HUES6 (cell line): ENCODE results near the gene MRPS6.
A peak's percentile ranks its signal among the peaks of the same experiment; 100 is the strongest.

Experiments used
- H3K27ac ChIP-seq: 2 replicates; pipeline ENCODE4 v1.7.0; 2013; ENCODE audit warnings: low read depth, mild to moderate bottlenecking, low read length, inconsistent platforms
- H3K27me3 ChIP-seq: 2 replicates; pipeline ENCODE4 v1.6.1; 2013; ENCODE audit warnings: low read length; ENCODE audit not compliant: control insufficient read depth, insufficient read depth
- H3K36me3 ChIP-seq: 2 replicates; pipeline ENCODE4 v1.6.1; 2013; ENCODE audit warnings: low read length; ENCODE audit not compliant: control insufficient read depth, insufficient read depth
- H3K4me1 ChIP-seq: 2 replicates; pipeline ENCODE4 v1.6.1; 2013; ENCODE audit warnings: low read length; ENCODE audit not compliant: control insufficient read depth, insufficient read depth
- H3K4me3 ChIP-seq: 2 replicates; pipeline ENCODE4 v1.5.1; 2013; ENCODE audit warnings: low read depth, low read length
- H3K9ac ChIP-seq: one replicate; pipeline ENCODE4 v1.6.1; 2013; ENCODE audit warnings: mild to moderate bottlenecking, low read length
- H3K9me3 ChIP-seq: 2 replicates; pipeline ENCODE4 v1.6.1; 2013; ENCODE audit warnings: low read depth, low read length; ENCODE audit not compliant: control insufficient read depth, insufficient read depth

The MRPS6 gene

GRCh38 chr21:34123609-34124008, 50.2 kb downstream of the MRPS6 start:
- Histone ChIP-seq H3K36me3 (peaks cover 30% of the 10 kb centered on the region), H3K4me3 (no peak overlapping the region), H3K4me1 (peaks cover 16% of the 10 kb centered on the region; the same call in 1 of the 2 replicates), H3K27ac (no peak overlapping the region), H3K27me3 (no peaks in the 10 kb centered on the region), H3K9me3 (no peaks in the 10 kb centered on the region), H3K9ac (no peak overlapping the region)

GRCh38 chr21:34126269-34126668, 52.9 kb downstream of the MRPS6 start:
- Histone ChIP-seq H3K9me3 (no peaks in the 10 kb centered on the region), H3K4me3 (no peak overlapping the region), H3K4me1 (peaks cover 41% of the 10 kb centered on the region), H3K27ac (no peak overlapping the region), H3K27me3 (no peaks in the 10 kb centered on the region), H3K36me3 (peaks cover 30% of the 10 kb centered on the region), H3K9ac (no peak overlapping the region)

- H3K9me3 ChIP-seq = no peaks in the 10 kb centered on the region
- H3K9ac ChIP-seq = no peak overlapping the region
- H3K36me3 ChIP-seq = peaks cover 30% of the 10 kb centered on the region
- H3K4me1 ChIP-seq = peaks cover 45% of the 10 kb centered on the region
- no peak overlapping the region for H3K4me3 ChIP-seq
- H3K27ac ChIP-seq = no peak overlapping the region
- no peaks in the 10 kb centered on the region for H3K27me3 ChIP-seq
Measured at GRCh38 chr21:34126691-34127090, 53.3 kb downstream of the MRPS6 start.

GRCh38 chr21:34128124-34128523, 54.7 kb downstream of the MRPS6 start:
- no peak overlapping the region for H3K4me3 ChIP-seq
- peaks cover 43% of the 10 kb centered on the region for H3K36me3 ChIP-seq
- no peak overlapping the region for H3K27ac ChIP-seq
- H3K4me1 ChIP-seq = peaks cover 52% of the 10 kb centered on the region
- H3K27me3 ChIP-seq = no peaks in the 10 kb centered on the region
- H3K9ac ChIP-seq = no peak overlapping the region
- no peaks in the 10 kb centered on the region for H3K9me3 ChIP-seq

- peaks cover 55% of the 10 kb centered on the region for H3K4me1 ChIP-seq
- H3K36me3 ChIP-seq = peaks cover 49% of the 10 kb centered on the region
- no peaks in the 10 kb centered on the region for H3K9me3 ChIP-seq
- no peaks in the 10 kb centered on the region for H3K27me3 ChIP-seq
- no peak overlapping the region for H3K4me3 ChIP-seq
- no peak overlapping the region for H3K27ac ChIP-seq
- no peak overlapping the region for H3K9ac ChIP-seq
Measured at GRCh38 chr21:34128674-34129038, 55.3 kb downstream of the MRPS6 start.

- Histone ChIP-seq H3K9ac (peak overlapping the region; percentile 54), H3K9me3 (no peaks in the 10 kb centered on the region), H3K4me3 (peak overlapping the region; percentile 37; the same call in 1 of the 2 replicates), H3K36me3 (peaks cover 54% of the 10 kb centered on the region), H3K27me3 (no peaks in the 10 kb centered on the region), H3K4me1 (peaks cover 56% of the 10 kb centered on the region), H3K27ac (no peak overlapping the region; the same call in 1 of the 2 replicates)
Measured at GRCh38 chr21:34129039-34129891, 55.9 kb downstream of the MRPS6 start.

GRCh38 chr21:34129901-34130715, 56.7 kb downstream of the MRPS6 start:
- Histone ChIP-seq H3K4me1 (peaks cover 56% of the 10 kb centered on the region), H3K9me3 (no peaks in the 10 kb centered on the region; the same call in 1 of the 2 replicates), H3K9ac (peak overlapping the region; percentile 64), H3K36me3 (peaks cover 58% of the 10 kb centered on the region), H3K27me3 (no peaks in the 10 kb centered on the region), H3K27ac (peak overlapping the region; percentile 69; the same call in 1 of the 2 replicates), H3K4me3 (peak overlapping the region; percentile 37; the same call in 1 of the 2 replicates)

GRCh38 chr21:34130716-34130985, 57.3 kb downstream of the MRPS6 start:
- Histone ChIP-seq H3K4me1 (peaks cover 56% of the 10 kb centered on the region), H3K9me3 (peaks cover 4% of the 10 kb centered on the region), H3K27ac (peak overlapping the region; percentile 69; the same call in 1 of the 2 replicates), H3K4me3 (peak overlapping the region; percentile 3; the same call in 1 of the 2 replicates), H3K9ac (peak overlapping the region; percentile 64), H3K36me3 (peaks cover 57% of the 10 kb centered on the region), H3K27me3 (no peaks in the 10 kb centered on the region)

GRCh38 chr21:34131586-34131985, 58.2 kb downstream of the MRPS6 start:
- Histone ChIP-seq H3K27me3 (no peaks in the 10 kb centered on the region), H3K27ac (no peak overlapping the region), H3K4me1 (peaks cover 54% of the 10 kb centered on the region), H3K9ac (no peak overlapping the region), H3K36me3 (peaks cover 55% of the 10 kb centered on the region), H3K4me3 (no peak overlapping the region; the same call in 1 of the 2 replicates), H3K9me3 (peaks cover 9% of the 10 kb centered on the region)

GRCh38 chr21:34132202-34132601, 58.8 kb downstream of the MRPS6 start:
- H3K9ac ChIP-seq = no peak overlapping the region
- H3K27me3 ChIP-seq = no peaks in the 10 kb centered on the region
- no peak overlapping the region for H3K27ac ChIP-seq
- H3K36me3 ChIP-seq = peaks cover 53% of the 10 kb centered on the region
- peaks cover 54% of the 10 kb centered on the region for H3K4me1 ChIP-seq
- peaks cover 12% of the 10 kb centered on the region for H3K9me3 ChIP-seq
- H3K4me3 ChIP-seq = no peak overlapping the region

GRCh38 chr21:34132926-34133325, 59.5 kb downstream of the MRPS6 start:
- peaks cover 51% of the 10 kb centered on the region for H3K36me3 ChIP-seq

More at GRCh38 chr21:34132926-34133325, 59.5 kb downstream of the MRPS6 start:
- no peak overlapping the region for H3K9ac ChIP-seq
- no peak overlapping the region for H3K4me3 ChIP-seq
- H3K27me3 ChIP-seq = no peaks in the 10 kb centered on the region
- no peak overlapping the region for H3K27ac ChIP-seq
- H3K4me1 ChIP-seq = peaks cover 46% of the 10 kb centered on the region
- peaks cover 15% of the 10 kb centered on the region for H3K9me3 ChIP-seq
